Dedifferentiated amniotic fluid mesenchymal stem cell (primary cell): ENCODE data around the gene ZFP36.

ENCODE experiments used
- DNase-seq: peaks from one replicate; pipeline ENCODE4 v3.0.0-alpha.2; 2016; ENCODE audit errors: extremely low spot score

ZFP36 gene

DNA sequence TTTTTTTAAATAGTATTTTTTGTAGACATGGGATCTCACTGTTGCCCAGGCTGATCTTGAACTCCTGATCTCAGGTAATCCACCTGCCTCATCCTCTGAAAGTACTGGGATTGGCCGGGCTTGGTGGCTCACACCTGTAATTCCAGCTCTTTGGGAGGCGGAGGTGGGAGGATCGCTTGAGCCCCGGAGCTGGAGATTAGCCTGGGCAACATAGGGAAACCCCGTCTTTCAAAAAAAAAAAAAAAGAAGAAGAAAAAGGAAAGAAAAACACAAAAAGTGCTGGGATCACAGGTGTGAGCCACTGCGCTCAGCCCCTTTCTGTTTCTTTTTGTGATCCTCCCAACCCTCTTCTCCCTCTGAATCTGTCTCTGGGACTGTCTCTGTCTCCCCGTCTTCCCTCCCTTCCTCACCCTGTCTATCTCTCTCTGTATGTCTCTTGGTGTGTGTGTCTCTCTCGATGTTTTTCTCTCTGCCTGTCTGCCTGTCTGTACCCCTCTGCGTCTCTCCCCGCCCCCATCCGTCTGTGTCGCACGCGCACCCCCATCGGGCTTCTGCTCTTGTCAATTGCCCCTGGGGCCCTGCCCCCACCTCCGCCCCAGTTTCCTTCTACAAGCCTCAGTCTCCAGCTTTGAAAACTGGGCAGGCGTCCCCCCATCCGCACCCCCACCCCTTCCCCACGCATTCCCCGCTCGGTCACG, 540 bp upstream of the ZFP36 start:
- no peak for DNase-seq

DNA sequence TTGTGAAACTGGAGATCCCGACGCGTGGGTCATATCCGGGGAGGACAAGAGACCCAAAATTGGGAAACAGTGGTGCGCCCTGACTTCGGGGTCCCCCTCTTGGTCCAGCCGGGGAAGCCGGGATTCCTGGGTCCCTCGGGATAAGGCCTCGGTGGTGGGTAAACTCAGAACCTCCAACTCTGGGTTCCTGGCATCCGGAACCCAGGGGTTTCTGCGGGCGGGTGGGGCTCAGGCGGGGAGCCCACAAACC, 688 bp downstream of the ZFP36 start:
- DNase-seq = no peak

DNA sequence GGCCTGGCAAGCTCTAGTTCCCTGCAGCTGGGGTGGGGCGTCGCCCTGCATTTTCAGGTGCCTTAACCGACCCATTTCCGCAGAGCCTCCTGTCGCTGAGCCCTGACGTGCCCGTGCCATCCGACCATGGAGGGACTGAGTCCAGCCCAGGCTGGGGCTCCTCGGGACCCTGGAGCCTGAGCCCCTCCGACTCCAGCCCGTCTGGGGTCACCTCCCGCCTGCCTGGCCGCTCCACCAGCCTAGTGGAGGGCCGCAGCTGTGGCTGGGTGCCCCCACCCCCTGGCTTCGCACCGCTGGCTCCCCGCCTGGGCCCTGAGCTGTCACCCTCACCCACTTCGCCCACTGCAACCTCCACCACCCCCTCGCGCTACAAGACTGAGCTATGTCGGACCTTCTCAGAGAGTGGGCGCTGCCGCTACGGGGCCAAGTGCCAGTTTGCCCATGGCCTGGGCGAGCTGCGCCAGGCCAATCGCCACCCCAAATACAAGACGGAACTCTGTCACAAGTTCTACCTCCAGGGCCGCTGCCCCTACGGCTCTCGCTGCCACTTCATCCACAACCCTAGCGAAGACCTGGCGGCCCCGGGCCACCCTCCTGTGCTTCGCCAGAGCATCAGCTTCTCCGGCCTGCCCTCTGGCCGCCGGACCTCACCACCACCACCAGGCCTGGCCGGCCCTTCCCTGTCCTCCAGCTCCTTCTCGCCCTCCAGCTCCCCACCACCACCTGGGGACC, 1.2 kb downstream of the ZFP36 start:
- no peak for DNase-seq

DNA sequence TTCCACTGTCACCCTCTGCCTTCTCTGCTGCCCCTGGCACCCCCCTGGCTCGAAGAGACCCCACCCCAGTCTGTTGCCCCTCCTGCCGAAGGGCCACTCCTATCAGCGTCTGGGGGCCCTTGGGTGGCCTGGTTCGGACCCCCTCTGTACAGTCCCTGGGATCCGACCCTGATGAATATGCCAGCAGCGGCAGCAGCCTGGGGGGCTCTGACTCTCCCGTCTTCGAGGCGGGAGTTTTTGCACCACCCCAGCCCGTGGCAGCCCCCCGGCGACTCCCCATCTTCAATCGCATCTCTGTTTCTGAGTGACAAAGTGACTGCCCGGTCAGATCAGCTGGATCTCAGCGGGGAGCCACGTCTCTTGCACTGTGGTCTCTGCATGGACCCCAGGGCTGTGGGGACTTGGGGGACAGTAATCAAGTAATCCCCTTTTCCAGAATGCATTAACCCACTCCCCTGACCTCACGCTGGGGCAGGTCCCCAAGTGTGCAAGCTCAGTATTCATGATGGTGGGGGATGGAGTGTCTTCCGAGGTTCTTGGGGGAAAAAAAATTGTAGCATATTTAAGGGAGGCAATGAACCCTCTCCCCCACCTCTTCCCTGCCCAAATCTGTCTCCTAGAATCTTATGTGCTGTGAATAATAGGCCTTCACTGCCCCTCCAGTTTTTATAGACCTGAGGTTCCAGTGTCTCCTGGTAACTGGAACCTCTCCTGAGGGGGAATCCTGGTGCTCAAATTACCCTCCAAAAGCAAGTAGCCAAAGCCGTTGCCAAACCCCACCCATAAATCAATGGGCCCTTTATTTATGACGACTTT, 2.0 kb downstream of the ZFP36 start:
- no peak for DNase-seq

DNA sequence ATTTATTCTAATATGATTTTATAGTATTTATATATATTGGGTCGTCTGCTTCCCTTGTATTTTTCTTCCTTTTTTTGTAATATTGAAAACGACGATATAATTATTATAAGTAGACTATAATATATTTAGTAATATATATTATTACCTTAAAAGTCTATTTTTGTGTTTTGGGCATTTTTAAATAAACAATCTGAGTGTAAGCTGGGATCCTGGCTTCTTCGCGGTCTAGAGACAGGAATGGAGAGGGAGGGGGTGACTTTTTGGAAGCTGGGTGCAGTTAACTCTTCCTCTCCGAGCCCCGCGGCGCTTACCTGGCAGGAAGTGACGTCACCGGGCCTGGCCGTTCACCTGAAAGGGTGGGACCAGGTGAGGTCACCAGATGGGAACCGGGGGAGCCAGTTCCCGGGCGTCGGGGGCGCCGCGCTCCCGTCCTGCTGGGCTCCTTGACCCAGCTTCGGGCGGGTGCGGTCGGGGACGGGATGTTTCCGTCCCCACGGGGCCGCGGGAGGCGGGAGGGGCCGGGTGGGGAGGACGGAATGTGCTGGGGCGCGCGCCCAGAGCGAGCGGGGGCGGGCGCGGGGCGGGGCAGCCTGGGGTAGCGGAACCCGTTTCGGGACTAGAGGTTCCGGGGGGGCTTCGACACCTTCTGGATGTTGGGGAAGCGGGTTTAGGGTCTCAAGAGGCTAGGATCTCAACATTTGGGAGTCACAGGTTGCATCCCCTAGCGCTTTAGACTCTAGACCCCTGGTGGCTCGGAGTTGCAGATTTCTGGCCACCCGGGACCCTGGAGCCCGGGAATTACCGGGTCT, 2.8 kb downstream of the ZFP36 start:
- peak; percentile 48 for DNase-seq

DNA sequence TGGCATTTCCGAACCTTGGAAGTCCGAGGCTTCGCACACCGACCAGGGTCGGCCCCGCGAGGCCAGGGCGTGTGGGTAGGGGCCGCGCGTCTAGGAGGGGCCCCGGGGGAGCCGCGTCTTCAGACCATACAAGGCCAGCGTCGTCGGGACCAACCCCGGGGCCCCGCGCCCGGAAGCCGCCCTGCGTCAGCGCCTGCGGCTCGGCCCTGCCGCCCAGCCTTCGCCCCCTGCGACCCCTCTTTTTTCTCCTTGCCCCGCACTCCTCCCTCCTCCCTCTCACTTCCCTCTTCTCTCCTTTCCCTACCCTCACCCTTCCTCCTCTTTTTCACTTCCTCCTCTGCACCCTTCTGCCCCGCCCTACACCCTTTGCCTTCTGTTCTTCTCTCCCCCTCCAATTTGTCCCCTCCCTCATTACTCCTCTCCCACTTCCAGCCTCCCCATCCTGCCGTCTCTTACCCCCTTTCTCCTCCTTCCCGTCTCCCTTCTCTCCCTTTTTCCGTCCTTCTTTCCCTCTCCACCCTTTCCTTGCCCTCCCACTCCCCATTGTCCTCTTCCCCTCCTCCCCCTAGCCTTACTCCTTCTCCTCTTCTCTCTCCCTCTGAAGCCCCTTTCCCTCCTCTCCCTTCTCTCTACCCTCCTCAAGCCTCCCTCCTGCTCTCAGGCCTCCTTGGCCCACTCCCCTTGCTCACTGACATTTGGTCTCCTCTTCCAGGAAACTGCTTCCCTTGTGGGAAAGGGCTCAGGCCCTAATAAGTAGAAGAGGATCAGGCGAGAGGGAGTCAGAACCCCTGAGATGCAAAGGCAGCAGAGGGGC, 3.6 kb downstream of the ZFP36 start:
- DNase-seq = peak; percentile 32

DNA sequence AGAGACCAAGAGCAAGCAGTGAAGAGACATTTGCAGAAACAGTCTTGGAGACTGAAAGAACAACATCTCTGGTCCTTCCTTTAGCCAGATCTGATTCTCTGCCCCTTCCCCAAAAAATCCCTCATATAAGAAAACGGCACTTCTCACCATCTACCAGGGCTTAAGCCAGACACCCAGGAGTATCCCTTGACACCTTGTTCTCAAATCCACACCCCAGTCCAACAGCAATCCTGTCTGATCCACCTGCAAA, 4.1 kb downstream of the ZFP36 start:
- DNase-seq = no peak

DNA sequence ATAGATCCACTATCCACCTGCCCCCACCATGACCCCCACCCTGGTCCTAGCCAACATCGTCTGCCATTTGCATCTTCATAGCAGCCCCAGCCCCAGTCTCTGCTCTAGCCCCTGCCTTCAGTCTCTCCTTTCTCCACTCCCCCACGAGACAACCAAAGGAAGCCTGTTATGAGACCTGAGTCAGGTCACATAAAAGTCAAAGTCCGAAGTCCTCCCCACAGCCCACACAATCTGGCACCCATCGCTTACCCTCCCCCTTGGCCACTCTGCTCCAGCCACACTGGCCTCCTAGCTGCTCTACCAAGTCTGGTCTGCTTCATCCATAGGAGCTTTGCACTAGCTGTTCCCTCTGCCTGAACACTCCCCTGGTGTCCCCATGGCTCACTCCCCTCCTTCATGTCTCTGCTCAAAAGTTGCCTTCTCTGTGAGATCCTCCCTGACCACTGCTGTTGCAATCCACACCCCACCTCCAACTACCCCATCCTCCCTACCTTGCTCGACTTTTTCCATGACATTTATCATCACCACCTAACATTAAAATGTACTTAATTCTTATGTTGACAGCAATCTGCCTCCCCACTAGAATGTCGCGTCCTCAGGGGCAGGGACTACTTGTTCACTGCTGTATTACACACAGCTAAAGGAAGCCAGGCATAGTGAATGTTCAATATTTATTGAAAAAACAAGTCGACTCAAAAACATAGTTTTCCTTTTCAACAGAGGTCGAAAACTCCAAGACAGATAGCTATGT, 4.6 kb downstream of the ZFP36 start:
- no peak for DNase-seq

DNA sequence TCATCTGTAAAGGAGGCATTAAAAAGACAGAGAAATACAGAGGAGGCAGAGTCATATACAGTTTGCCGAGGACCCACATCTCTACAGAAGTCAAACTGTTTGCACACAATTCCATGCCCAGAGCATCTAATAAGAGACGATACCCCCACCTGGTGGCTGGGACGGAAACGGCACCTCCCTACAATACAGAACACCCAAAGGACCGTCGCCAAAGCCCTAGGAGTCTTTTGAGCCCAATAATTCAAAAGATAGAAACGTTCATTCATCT, 5.1 kb downstream of the ZFP36 start:
- peak; percentile 97 for DNase-seq

DNA sequence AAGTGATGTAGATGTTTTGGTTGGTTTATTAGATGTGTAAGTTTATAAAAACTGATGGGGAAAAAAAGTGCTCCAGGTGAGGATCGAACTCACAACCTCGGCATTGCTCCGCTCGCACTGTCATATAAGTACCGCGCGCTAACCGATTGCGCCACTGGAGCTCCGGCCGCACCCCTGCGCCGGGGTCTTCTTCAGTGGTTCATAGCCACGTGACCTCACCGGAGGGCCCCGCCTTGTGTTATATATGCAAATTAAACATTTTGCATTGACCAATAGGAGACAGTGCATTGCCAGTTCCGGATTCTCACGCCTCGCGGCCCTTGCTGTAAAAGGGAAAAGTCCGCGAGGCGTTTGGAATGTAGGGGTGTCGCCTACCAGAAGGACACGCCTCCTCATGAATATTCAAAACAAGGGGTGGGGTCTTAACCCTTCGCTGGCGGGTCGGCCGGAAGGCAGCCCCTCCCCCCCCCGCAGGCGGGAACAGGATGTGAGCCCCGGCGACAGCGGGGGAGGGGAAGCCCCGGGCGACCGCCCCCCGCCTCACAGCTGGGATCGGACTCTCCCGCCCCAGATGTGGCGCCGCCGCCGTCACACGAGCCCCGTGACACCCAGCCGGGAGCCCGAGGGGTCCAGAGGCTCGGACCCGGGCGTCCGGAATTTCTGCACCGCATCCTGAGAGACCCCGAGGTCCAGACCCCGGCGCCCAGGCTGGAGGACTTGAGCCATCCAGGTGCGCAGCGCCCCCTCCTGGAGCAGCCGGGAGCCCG, 5.6 kb downstream of the ZFP36 start, which contains the start of gene PLEKHG2:
TSS of gene PLEKHG2 (plus strand) at position 570 of the 767 bp plus-strand sequence. CDS start 1,418 bp downstream, outside the sequence.
- DNase-seq = peak; percentile 100

DNA sequence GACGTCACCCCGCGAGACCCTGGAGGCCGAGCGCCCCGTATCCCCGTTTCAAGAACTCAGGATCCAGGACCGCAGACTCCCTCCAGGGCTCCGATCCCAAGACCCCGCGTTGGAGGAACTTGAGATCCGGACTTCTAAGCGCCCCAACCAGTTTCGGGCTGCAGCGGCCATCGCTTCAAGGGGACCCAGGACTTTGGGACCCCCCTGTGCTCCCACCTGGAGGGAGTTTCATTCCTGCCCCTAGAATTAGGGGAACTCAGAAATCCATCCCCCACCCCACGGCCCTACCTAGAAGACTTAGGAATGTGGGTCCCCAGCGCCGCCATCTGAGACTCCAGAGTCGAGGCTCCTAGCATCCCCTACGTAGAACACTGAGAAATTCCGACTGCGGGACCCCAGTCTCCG, 6.2 kb downstream of the ZFP36 start:
- no peak for DNase-seq

DNA sequence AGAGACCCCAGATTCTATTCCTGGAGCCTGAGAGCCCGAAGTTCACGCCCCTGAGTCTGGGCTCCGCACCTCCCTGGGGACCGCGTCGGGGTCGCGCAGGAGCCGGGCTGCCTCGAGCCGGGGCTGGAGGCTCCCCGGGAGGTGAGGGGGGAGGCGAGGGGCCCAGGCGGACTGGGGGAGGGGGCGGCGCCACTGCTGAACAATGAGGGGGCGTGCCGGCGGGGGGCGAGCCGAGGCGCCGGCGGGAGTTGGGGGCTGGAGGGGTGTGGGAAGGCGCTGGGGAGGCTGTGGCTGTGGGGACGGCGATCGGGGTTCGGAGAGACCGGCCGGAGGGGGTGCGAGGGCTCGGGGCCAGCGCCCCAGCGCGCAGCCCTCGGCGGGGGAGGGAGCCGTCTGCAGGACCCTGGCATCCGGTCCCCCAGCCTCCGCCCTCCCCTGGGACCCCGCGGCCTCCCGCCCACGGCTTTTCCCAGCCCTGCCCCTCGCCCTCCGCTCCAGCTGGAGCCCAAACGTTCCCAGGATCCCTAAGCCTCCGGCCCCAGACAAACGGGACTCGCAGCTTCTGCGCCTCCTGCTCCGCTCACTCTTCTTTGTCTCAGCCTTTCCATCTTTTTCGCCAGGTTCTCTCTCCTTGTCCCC, 6.7 kb downstream of the ZFP36 start:
- DNase-seq = peak; percentile 29

DNA sequence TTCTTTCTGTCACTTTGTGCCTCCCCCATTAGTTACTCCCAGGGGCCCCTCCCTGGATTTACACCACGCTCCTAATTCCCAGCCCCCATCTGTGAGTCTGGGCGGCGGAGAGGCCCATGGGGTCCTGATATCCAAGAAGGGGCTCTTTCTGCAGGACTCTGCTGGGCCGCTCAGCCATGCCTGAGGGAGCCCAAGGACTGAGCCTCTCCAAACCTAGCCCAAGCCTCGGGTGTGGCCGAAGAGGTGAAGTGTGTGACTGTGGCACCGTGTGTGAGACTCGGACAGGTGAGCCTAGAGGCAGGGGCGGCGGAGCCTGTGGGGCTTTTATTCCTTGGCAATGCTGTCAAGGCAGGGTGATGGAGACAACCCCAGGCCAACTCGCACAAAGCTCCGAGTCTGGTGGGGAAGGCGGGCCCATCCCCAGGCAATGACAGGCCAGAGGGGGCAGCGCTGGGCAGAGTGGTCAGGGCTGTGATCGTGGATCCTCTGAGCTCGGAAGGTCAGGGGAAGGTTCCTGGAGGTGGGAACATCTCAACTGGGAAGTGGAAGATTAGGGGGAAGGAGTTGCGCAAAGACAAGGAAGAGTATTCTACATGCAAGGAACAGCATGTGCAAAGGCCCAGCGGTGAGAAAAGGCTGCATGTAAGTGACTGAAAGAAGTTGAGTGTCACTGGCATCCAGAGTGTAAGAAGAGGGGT, 7.4 kb downstream of the ZFP36 start:
- DNase-seq = no peak

DNA sequence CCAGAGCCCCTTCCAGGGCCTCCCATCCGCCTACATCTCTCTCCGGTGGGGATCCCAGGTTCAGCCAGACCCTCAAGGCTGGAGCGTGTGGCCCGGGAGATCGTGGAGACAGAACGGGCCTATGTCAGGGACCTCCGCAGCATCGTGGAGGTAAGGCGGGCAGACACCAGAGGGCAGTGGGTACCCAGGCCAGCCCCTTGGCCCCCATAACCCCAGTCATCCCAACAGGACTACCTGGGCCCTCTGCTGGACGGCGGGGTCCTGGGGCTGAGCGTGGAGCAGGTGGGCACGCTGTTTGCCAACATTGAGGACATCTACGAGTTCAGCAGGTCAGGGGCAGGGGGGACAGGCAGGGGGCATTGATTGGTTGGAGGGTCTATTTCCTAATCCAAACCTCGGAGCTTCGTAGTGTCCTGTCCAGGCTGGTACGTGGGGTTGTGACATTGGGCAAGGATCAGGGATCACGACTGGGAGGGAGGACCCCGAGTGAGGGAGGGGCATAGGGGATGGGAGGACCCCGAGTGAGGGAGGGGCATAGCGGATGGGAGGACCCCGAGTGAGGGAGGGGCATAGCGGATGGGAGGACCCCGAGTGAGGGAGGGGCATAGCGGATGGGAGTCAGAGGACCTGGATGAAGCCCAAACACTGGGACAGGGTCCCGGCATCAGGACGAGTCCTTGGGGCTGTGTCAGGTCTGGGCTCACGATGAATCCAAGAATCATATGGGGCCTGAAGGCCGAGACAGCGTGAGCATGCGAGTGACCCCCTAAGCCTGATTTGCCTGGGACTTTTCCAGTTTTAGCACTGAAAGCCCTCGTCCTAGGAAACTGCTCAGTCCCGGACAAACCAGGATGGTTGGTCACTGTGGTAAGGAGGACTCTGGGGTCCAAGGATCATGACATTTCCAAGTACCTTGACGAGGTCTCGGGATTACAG, 8.7 kb downstream of the ZFP36 start:
- DNase-seq = no peak

DNA sequence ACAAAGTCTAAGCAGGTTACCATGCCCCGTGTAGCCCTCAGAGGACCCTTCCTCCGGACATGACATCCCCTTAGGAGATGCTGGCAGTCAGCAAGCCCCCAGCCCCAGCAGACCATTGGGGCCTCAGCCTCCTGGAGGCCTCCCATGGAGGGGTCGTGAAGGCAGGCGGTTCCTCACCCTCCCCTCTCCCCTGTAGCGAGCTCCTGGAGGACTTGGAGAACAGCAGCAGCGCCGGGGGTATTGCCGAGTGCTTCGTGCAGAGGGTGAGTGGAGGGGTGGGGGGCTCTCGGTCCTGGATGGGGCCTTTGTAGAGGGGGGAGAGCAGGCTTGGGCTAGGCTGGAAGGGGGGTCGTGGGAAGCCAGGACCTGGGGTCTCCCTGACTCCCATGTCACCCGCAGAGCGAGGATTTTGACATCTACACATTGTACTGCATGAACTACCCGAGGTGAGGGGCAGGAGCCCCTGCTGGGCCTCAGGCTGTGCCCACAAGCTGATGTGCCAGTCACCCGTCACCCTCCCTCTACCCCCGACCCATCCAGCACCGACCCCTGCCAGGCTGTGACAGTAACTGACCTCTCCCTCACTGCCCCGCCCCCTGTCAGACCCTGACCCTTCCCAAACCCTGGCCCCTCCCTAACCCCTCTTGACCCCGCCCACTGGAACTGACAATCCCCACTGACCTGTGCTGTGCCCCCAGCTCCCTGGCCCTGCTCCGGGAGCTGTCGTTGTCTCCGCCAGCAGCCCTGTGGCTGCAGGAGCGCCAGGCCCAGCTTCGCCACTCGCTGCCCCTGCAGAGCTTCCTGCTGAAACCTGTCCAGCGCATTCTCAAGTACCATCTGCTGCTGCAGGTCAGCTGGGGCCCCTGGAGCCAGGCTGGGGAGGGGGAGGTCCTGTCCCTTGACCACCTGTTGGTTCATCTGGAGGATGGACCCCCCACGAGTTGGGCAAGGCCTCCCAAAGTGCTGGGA, 9.8 kb downstream of the ZFP36 start:
- no peak for DNase-seq

DNA sequence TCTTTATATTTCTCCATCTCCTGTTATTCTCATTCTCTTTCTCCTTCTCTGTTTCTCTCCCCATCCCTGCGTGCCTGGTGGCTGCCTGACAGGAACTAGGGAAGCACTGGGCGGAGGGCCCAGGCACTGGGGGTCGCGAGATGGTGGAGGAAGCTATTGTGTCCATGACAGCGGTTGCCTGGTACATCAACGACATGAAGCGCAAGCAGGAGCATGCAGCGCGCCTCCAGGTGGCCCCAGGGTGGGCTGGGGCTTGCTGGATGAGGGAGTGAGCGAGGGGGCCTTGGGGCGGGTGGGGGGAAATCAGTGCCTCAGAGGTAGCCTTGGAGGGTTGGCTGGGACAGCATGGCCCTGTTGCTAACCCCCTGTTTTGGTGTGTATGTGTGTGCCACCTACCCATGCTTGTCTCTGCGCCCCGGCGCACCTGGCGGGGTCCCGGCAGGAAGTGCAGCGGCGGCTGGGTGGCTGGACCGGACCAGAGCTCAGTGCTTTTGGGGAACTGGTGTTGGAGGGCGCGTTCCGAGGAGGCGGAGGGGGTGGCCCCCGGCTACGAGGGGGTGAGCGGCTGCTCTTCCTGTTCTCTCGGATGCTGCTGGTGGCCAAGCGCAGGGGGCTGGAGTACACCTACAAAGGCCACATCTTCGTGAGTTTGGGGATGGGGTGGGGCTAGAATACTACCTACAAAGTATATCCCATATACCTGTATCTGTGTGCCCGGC, 11.0 kb downstream of the ZFP36 start:
- no peak for DNase-seq
